ENCODE results near the gene SCFD1.
A peak's percentile ranks its signal among the peaks of the same experiment; 100 is the strongest.
"Not testable (repeated sequence)": the region's sequence is repeated elsewhere in the genome, so short reads cannot be mapped to it uniquely, and the experiment has no call there.

SCFD1 gene

GRCh38 chr14:30655124-30655523 lies 33.0 kb downstream of the SCFD1 start:
- no peak for DNase-seq (ENCODE audit: insufficient read length)
- FAIRE-seq, result peak; percentile 36
- no peak for TF ChIP-seq POLR2A (IDR thresholded peaks at IDR 0.05; ENCODE audit: low read depth, low read length)
- no peak for TF ChIP-seq POLR2AphosphoS5 (IDR thresholded peaks at IDR 0.05; ENCODE audit: low read depth, low read length)
- TF ChIP-seq TAF1 (IDR thresholded peaks at IDR 0.05; ENCODE audit: borderline replicate concordance, low read depth, low read length), result no peak

GRCh38 chr14:30655658-30656057 lies 33.5 kb downstream of the SCFD1 start:
- peak; percentile 48 for FAIRE-seq
- no peak for DNase-seq (ENCODE audit: insufficient read length)
- TF ChIP-seq TAF1 (IDR thresholded peaks at IDR 0.05; ENCODE audit: borderline replicate concordance, low read depth, low read length), result no peak
- no peak for TF ChIP-seq POLR2AphosphoS5 (IDR thresholded peaks at IDR 0.05; ENCODE audit: low read depth, low read length)
- TF ChIP-seq POLR2A (IDR thresholded peaks at IDR 0.05; ENCODE audit: low read depth, low read length), result no peak

GRCh38 chr14:30656190-30656632 lies 34.1 kb downstream of the SCFD1 start:
- TF ChIP-seq POLR2AphosphoS5 (IDR thresholded peaks at IDR 0.05; ENCODE audit: low read depth, low read length), result no peak
- TF ChIP-seq POLR2A (IDR thresholded peaks at IDR 0.05; ENCODE audit: low read depth, low read length), result no peak
- TF ChIP-seq TAF1 (IDR thresholded peaks at IDR 0.05; ENCODE audit: borderline replicate concordance, low read depth, low read length), result no peak
- peak; percentile 83 for FAIRE-seq
- no peak for DNase-seq (ENCODE audit: insufficient read length)

- DNase-seq (ENCODE audit: insufficient read length), result no peak
- no peak for FAIRE-seq
- TF ChIP-seq POLR2AphosphoS5 (IDR thresholded peaks at IDR 0.05; ENCODE audit: low read depth, low read length), result no peak
- TF ChIP-seq TAF1 (IDR thresholded peaks at IDR 0.05; ENCODE audit: borderline replicate concordance, low read depth, low read length), result no peak
- TF ChIP-seq POLR2A (IDR thresholded peaks at IDR 0.05; ENCODE audit: low read depth, low read length), result no peak
Measured at GRCh38 chr14:30657050-30657449, 34.9 kb downstream of the SCFD1 start.

- DNase-seq (ENCODE audit: insufficient read length) (no peak), FAIRE-seq (no peak)
Measured at GRCh38 chr14:30657606-30658163, 35.6 kb downstream of the SCFD1 start.

DNA sequence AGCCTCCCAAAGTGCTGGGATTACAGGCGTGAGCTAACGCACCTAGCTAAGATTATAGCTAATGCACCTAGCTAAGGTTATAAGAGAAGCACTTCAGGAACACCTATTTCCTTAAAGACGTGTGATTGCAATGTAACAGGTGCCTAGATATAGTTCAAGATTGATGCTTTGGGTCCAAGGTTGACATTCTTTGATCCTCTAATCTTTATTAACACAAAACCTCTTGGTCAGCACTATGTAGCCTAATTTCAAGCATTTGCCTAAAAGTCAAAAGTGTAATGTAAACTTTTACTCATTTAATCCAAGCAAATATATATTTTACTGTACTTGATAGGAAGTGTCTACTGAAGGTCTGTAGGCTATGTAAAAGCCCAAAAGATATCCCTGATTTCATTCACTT lies 36.5 kb downstream of the SCFD1 start:
- TF ChIP-seq POLR2A (IDR thresholded peaks at IDR 0.05; ENCODE audit: low read depth, low read length) (no peak), TAF1 (IDR thresholded peaks at IDR 0.05; ENCODE audit: borderline replicate concordance, low read depth, low read length) (no peak), POLR2AphosphoS5 (IDR thresholded peaks at IDR 0.05; ENCODE audit: low read depth, low read length) (no peak)
- no peak for FAIRE-seq
- DNase-seq (ENCODE audit: insufficient read length), result no peak

More at GRCh38 chr14:30657606-30658163, 35.6 kb downstream of the SCFD1 start:
- TF ChIP-seq TAF1 (IDR thresholded peaks at IDR 0.05; ENCODE audit: borderline replicate concordance, low read depth, low read length), result no peak

DNA sequence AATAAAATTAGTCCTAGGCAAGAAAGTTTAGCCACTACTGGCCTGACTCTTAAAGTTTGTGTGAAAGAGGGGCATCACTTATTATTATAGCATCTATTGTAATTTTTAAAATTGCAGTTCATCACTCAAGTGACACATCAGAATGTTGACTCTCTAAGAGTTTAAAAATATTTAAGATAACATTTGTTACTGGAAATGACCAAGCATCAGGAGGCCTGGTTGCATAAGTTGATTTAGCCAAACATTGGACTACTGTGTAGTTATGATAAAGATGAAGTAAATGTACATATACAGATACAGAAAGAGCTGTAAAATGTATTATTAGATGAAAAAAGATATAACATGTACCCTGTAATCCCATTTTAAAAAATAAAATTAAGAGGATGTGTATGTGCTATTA lies 47.5 kb downstream of the SCFD1 start:
- TF ChIP-seq TAF1 (IDR thresholded peaks at IDR 0.05; ENCODE audit: borderline replicate concordance, low read depth, low read length) (no peak), POLR2A (IDR thresholded peaks at IDR 0.05; ENCODE audit: low read depth, low read length) (no peak), POLR2AphosphoS5 (IDR thresholded peaks at IDR 0.05; ENCODE audit: low read depth, low read length) (no peak)
- DNase-seq (ENCODE audit: insufficient read length) (no peak), FAIRE-seq (no peak)

DNA sequence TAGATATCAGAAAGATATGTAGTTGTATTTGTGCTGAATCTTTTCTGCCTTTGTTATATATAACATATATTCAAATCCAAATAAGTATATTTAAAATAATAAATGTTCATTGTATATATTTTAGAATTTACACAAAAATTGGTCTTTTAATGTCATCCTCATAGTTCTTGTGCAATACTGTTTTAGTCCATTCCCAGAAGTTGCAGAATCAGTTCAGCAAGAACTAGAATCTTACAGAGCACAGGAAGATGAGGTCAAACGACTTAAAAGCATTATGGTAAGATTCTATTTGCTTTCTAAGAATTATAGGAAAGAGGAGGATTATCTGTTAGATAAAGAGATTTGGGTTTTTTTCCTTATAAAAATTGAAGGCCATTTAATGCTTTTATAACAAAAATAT lies 51.0 kb downstream of the SCFD1 start:
- DNase-seq (ENCODE audit: insufficient read length), result no peak
- FAIRE-seq, result no peak

DNA sequence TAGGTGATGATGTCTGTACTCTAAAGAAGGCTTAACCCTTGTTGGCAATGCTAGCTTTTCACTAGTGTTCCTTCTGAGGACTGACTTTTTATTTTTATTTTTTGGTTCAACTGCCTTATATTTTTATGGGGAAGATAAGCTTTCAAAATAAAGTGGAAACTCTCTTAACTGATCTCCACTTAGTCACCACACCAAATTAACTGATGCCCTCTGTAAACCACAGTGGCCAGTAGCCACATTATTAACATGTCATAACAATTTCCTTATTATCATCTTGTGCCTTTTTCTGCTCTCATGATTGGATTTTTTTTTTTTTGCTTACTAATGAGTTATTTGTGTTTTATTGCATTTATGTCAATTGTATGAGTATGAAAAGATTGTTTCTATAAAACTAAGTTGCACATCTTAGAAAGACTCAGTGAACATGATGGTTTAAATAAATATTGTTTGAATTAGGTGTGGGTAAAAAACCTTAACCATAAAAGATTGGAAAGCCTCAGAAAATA lies 56.9 kb downstream of the SCFD1 start:
- no peak for TF ChIP-seq POLR2AphosphoS5 (IDR thresholded peaks at IDR 0.05; ENCODE audit: low read depth, low read length)
- no peak for TF ChIP-seq POLR2A (IDR thresholded peaks at IDR 0.05; ENCODE audit: low read depth, low read length)
- TF ChIP-seq TAF1 (IDR thresholded peaks at IDR 0.05; ENCODE audit: borderline replicate concordance, low read depth, low read length), result no peak
- DNase-seq (ENCODE audit: insufficient read length) (no peak), FAIRE-seq (no peak)

More for the DNA sequence above, 51.0 kb downstream of the SCFD1 start:
- no peak for TF ChIP-seq POLR2A (IDR thresholded peaks at IDR 0.05; ENCODE audit: low read depth, low read length)
- no peak for TF ChIP-seq TAF1 (IDR thresholded peaks at IDR 0.05; ENCODE audit: borderline replicate concordance, low read depth, low read length)
- no peak for TF ChIP-seq POLR2AphosphoS5 (IDR thresholded peaks at IDR 0.05; ENCODE audit: low read depth, low read length)

GRCh38 chr14:30680036-30680435 lies 57.9 kb downstream of the SCFD1 start:
- no peak for FAIRE-seq
- no peak for TF ChIP-seq POLR2A (IDR thresholded peaks at IDR 0.05; ENCODE audit: low read depth, low read length)
- no peak for TF ChIP-seq POLR2AphosphoS5 (IDR thresholded peaks at IDR 0.05; ENCODE audit: low read depth, low read length)
- TF ChIP-seq TAF1 (IDR thresholded peaks at IDR 0.05; ENCODE audit: borderline replicate concordance, low read depth, low read length), result no peak
- no peak for DNase-seq (ENCODE audit: insufficient read length)

- not testable (repeated sequence) for FAIRE-seq; DNase-seq (ENCODE audit: insufficient read length)
Measured at GRCh38 chr14:30680776-30681175, 58.7 kb downstream of the SCFD1 start.

GRCh38 chr14:30681752-30682355 lies 59.7 kb downstream of the SCFD1 start:
- DNase-seq (ENCODE audit: insufficient read length) (no peak), FAIRE-seq (no peak)
- TF ChIP-seq TAF1 (IDR thresholded peaks at IDR 0.05; ENCODE audit: borderline replicate concordance, low read depth, low read length) (no peak), POLR2A (IDR thresholded peaks at IDR 0.05; ENCODE audit: low read depth, low read length) (no peak), POLR2AphosphoS5 (IDR thresholded peaks at IDR 0.05; ENCODE audit: low read depth, low read length) (no peak)

DNA sequence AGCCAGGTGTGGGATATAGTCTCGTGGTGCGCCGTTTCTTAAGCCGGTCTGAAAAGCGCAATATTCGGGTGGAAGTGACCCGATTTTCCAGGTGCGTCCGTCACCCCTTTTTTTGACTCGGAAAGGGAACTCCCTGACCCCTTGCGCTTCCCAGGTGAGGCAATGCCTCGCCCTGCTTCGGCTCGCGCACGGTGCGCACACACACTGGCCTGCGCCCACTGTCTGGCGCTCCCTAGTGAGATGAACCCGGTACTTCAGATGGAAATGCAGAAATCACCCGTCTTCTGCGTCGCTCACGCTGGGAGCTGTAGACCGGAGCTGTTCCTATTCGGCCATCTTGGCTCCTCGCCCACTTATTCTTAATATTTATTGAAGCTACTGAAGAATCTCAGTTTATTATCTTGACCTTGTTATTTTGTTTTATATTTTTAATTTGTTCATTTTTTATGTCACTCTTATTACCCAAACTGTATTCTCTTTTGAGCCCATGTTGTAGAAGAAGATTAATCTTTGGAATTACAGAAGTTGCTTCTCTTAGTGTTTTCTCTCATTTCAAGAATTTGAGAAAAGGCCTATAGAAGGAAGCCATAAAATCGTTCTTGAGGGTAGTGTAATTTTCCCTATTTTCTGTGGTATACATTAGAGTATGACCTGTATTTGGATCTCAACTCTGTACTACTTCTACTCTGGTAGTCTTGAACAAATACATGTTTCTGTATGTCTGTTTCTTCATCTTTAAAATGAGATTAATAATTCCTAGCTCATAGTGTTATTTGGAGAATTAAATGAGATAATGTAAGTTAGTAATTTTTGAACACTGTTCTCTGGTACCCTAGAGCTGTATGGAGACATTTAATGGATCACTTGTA lies 68.6 kb downstream of the SCFD1 start:
- not testable (repeated sequence) for DNase-seq (ENCODE audit: insufficient read length)

More for the DNA sequence above, 68.6 kb downstream of the SCFD1 start:
- not testable (repeated sequence) for FAIRE-seq
